ENCODE results near the gene OR2A7.
"Not testable (repeated sequence)": the region's sequence is repeated elsewhere in the genome, so short reads cannot be mapped to it uniquely, and the experiment has no call there.

DNA sequence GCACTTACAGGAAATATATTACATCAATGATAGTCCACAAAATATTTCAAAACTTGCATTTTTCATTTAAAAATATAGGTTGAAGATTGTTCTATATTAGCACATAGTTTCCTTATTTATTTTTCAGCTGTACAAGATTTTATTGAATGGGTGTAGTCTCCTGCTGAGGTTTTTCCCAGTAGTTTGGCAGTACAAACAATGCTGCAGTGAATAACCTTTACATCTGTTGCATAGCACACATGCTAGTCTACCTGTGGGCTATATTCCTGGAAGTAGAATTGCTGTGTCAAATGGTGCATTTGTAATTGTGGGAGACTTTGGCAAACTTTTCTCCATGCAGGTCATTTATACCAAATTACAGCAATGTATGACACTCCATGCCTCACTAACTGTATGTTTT is 44.1 kb downstream of the OR2A7 start:
- TF ChIP-seq, protein P1, sequence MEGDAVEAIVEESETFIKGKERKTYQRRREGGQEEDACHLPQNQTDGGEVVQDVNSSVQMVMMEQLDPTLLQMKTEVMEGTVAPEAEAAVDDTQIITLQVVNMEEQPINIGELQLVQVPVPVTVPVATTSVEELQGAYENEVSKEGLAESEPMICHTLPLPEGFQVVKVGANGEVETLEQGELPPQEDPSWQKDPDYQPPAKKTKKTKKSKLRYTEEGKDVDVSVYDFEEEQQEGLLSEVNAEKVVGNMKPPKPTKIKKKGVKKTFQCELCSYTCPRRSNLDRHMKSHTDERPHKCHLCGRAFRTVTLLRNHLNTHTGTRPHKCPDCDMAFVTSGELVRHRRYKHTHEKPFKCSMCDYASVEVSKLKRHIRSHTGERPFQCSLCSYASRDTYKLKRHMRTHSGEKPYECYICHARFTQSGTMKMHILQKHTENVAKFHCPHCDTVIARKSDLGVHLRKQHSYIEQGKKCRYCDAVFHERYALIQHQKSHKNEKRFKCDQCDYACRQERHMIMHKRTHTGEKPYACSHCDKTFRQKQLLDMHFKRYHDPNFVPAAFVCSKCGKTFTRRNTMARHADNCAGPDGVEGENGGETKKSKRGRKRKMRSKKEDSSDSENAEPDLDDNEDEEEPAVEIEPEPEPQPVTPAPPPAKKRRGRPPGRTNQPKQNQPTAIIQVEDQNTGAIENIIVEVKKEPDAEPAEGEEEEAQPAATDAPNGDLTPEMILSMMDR (tag by site-specific recombination; IDR thresholded peaks at IDR 0.05), result not testable (repeated sequence)
- TF ChIP-seq PRDM1 (tag by site-specific recombination; IDR thresholded peaks at IDR 0.05); ZNF792 (tag by site-specific recombination; IDR thresholded peaks at IDR 0.05); ZNF16 (tag by site-specific recombination; IDR thresholded peaks at IDR 0.05; ENCODE audit: low read depth); ZFP3 (tag by site-specific recombination; IDR thresholded peaks at IDR 0.05; ENCODE audit: low read depth); ZNF24 (tag by site-specific recombination; IDR thresholded peaks at IDR 0.05); ZBTB1 (tag by site-specific recombination; IDR thresholded peaks at IDR 0.05); ZNF785 (tag by site-specific recombination; IDR thresholded peaks at IDR 0.05): not testable (repeated sequence)
